LNCaP clone FGC (cell line): ENCODE data around the gene GRIA4.

Source experiments
- DNase-seq: peaks from one replicate; pipeline ENCODE4 v3.0.0-alpha.2; 2011; ENCODE audit warnings: low read depth
- H3K4me3 ChIP-seq: 2 replicates; pipeline ENCODE4 v1.5.1; 2011; ENCODE audit warnings: mild to moderate bottlenecking, low read depth, low read length, control low read depth
- CTCF ChIP-seq: IDR thresholded peaks from 2 replicates; pipeline ENCODE4 v1.5.1; 2012; ENCODE audit warnings: mild to moderate bottlenecking; ENCODE audit not compliant: control insufficient read depth, insufficient read depth; ENCODE audit errors: extremely low read depth

The GRIA4 gene

GRCh38 chr11:105912666-105913065 lies 302.8 kb downstream of the GRIA4 start:
- no peak for DNase-seq
- no peak overlapping the region for H3K4me3 ChIP-seq
- TF ChIP-seq CTCF = no peak

- DNase-seq = no peak
- TF ChIP-seq CTCF = no peak
- no peak overlapping the region for H3K4me3 ChIP-seq
Observed at GRCh38 chr11:105915021-105915420, 305.1 kb downstream of the GRIA4 start.

DNA sequence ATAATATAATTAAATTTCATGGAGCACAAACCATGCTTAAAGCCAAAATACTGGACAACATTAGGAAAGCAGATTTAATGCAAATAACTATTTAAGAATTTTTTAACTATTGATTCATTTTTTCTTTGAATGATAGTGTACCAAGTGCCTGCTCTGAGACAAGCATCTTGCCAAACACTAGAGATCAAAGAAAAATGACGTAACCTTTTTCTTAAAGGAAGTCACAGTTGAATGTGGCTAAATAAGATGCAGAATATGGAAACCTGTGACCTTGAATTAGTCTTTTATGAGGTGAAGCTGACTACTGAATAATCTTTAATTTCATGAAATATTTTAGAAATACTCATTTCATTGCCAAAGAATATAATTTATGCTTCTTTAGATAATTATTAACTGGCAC lies 308.2 kb downstream of the GRIA4 start:
- DNase-seq = no peak
- TF ChIP-seq CTCF = no peak
- H3K4me3 ChIP-seq = no peak overlapping the region

GRCh38 chr11:105918600-105918999 lies 308.7 kb downstream of the GRIA4 start:
- no peak overlapping the region for H3K4me3 ChIP-seq
- TF ChIP-seq CTCF = no peak
- no peak for DNase-seq

DNA sequence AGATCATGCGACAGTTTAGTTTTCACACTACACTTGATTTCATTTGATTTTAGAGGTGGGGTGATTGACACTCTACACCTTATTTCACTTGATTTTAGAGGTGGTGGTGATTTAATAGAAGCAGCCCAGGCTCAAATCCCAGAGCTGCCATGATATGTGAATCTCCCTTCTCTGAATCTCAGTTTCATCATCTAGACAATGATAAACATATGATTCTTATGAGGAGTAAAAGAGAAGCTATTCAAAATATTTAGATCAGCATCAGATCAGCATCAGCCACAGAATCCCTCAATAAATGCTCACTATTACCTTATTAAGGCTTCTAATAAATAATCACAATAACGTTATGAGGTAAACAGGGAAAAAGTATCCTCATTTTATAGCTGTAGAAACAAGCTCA lies 313.4 kb downstream of the GRIA4 start:
- no peak overlapping the region for H3K4me3 ChIP-seq
- DNase-seq = no peak
- no peak for TF ChIP-seq CTCF

DNA sequence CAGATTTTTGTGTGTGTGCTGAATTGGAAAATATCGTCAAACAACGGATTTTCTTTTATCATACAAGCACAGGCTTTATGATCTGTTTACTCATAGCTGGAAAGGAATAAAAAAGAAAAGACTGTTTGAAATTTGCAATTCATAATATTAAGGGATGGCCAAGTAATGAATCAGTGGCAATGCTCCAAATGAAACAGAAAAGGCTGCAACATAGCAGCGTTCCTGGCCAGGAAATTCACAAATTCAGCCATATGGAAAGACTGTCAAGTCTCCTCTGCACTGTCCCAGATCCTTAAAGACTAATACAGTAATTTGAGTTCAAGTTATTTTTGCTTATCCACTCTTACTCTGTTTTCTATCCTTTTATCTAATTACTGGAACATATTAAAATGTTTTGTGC lies 313.9 kb downstream of the GRIA4 start:
- no peak for DNase-seq
- TF ChIP-seq CTCF = no peak

DNA sequence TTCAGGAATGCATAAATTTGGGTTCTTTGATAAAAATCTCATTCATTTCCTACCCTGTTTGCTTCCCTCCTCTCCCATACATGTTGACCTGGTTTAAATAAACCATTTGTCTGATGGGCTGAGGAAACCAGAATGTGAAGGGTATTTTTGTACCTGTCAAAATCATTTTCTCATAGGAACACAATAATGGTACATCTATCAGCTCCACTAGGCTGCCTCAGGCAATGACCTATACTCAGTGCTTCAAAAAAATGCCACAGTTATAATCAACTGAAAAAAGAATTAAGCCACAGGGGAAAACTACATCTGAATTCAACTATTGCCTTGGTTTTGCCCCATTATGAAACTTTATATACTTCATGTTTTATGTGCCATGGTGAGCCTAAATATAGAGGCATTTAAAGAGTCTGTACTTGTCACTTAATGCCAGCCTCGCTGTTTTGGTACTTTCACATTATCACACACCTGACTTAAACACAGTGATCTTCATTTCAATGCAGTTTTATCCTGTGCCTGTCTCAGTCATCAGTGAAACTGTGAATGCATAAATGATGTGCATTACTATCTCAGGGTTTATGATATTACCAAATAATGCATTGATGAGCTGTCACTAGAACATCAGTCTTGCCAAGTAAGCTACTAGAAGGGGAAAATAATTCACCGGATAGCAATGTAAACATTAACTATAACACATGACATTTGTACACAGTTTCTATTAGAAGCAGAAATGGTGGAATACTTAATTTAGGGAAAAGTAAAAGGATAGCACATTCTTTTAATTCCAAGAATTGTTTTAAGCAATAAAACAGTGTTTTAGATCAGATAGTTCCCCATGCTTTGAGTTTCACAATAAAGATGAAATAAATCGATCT lies 319.4 kb downstream of the GRIA4 start:
- DNase-seq = no peak
- H3K4me3 ChIP-seq = no peak overlapping the region
- no peak for TF ChIP-seq CTCF

More for the DNA sequence above, 313.9 kb downstream of the GRIA4 start:
- H3K4me3 ChIP-seq = no peak overlapping the region
